Thyroid gland (tissue), 4 donors: Measurements from ENCODE around the gene ANTXR2.

Source experiments
- CTCF ChIP-seq, 6 experiments: fragments of 200-600 bp in 3 of 6; fragments of 450-650 bp in 3 of 6; sonication (generic) in 3 of 6; IDR thresholded peaks; one replicate each; pipeline ENCODE4 v1.5.1; 2016 to 2019; ENCODE audit warnings: antibody characterized with exemption in 6 of 6, mild to moderate bottlenecking in 2 of 6, inconsistent platforms in 1 of 6, moderate library complexity in 1 of 6
- POLR2A ChIP-seq, 2 donors: fragments of 450-650 bp; IDR thresholded peaks; one replicate each; pipeline ENCODE4 v1.6.1; 2017; ENCODE audit warnings: antibody characterized with exemption in 2 of 2, mild to moderate bottlenecking in 2 of 2, moderate library complexity in 1 of 2

- TF ChIP-seq CTCF (IDR thresholded peaks at IDR 0.05): no peak
- TF ChIP-seq POLR2A (IDR thresholded peaks at IDR 0.05): no peak
Measured at GRCh38 chr4:79906303-79906702, 166.7 kb downstream of the ANTXR2 start.
